ENCODE measurements around the gene MAS1. TPM values are rescaled to one million over a fixed set of nuclear protein-coding genes. Genes with fewer than 3 reads are reported as not detected.

The MAS1 gene
- polyA plus RNA-seq, 1 donor = 0.01 TPM

- H3K4me1 ChIP-seq (ENCODE audit: control insufficient read depth, insufficient read depth, low read length) = no peaks in the 10 kb centered on the region
- H3K27me3 ChIP-seq (ENCODE audit: control insufficient read depth, insufficient read depth, low read length) = peaks cover 2% of the 10 kb centered on the region
- H3K9me3 ChIP-seq (ENCODE audit: control insufficient read depth, low read depth, low read length) = no peaks in the 10 kb centered on the region
- no peaks in the 10 kb centered on the region for H3K36me3 ChIP-seq (ENCODE audit: control insufficient read depth, insufficient read depth, low read length)
- no peak for DNase-seq
- no peak overlapping the region for H3K27ac ChIP-seq (ENCODE audit: low read length)
- no peak overlapping the region for H3K4me3 ChIP-seq (ENCODE audit: low read length)
- 70% methylated on average over 2 of the region's 11 CpGs for WGBS (ENCODE audit: insufficient coverage, low lambda C conversion rate)
Measured at GRCh38 chr6:159879856-159880255, 10.9 kb upstream of the MAS1 start.

GRCh38 chr6:159880412-159880975 is 10.3 kb upstream of the MAS1 start:
- WGBS (ENCODE audit: insufficient coverage, low lambda C conversion rate) = 80% methylated on average over 1 of the region's 6 CpGs
- Histone ChIP-seq H3K27ac (ENCODE audit: low read length) (no peak overlapping the region), H3K27me3 (ENCODE audit: control insufficient read depth, insufficient read depth, low read length) (peaks cover 2% of the 10 kb centered on the region), H3K36me3 (ENCODE audit: control insufficient read depth, insufficient read depth, low read length) (no peaks in the 10 kb centered on the region), H3K4me3 (ENCODE audit: low read length) (no peak overlapping the region), H3K4me1 (ENCODE audit: control insufficient read depth, insufficient read depth, low read length) (no peaks in the 10 kb centered on the region), H3K9me3 (ENCODE audit: control insufficient read depth, low read depth, low read length) (no peaks in the 10 kb centered on the region)
- no peak for DNase-seq

GRCh38 chr6:159884720-159885119 is 6.1 kb upstream of the MAS1 start:
- no peak for DNase-seq
- WGBS (ENCODE audit: insufficient coverage, low lambda C conversion rate) = 100% methylated on average over 1 of the region's 4 CpGs
- Histone ChIP-seq H3K27me3 (ENCODE audit: control insufficient read depth, insufficient read depth, low read length) (peaks cover 35% of the 10 kb centered on the region), H3K36me3 (ENCODE audit: control insufficient read depth, insufficient read depth, low read length) (no peaks in the 10 kb centered on the region), H3K27ac (ENCODE audit: low read length) (no peak overlapping the region), H3K9me3 (ENCODE audit: control insufficient read depth, low read depth, low read length) (no peaks in the 10 kb centered on the region), H3K4me3 (ENCODE audit: low read length) (no peak overlapping the region), H3K4me1 (ENCODE audit: control insufficient read depth, insufficient read depth, low read length) (no peaks in the 10 kb centered on the region)

- H3K27me3 ChIP-seq (ENCODE audit: control insufficient read depth, insufficient read depth, low read length) = peaks cover 48% of the 10 kb centered on the region
- H3K36me3 ChIP-seq (ENCODE audit: control insufficient read depth, insufficient read depth, low read length) = no peaks in the 10 kb centered on the region
- no peak overlapping the region for H3K4me3 ChIP-seq (ENCODE audit: low read length)
- no peaks in the 10 kb centered on the region for H3K4me1 ChIP-seq (ENCODE audit: control insufficient read depth, insufficient read depth, low read length)
- no peak for DNase-seq
- no peak overlapping the region for H3K27ac ChIP-seq (ENCODE audit: low read length)
- WGBS (ENCODE audit: insufficient coverage, low lambda C conversion rate) = 88% methylated on average over 2 of the region's 3 CpGs
- H3K9me3 ChIP-seq (ENCODE audit: control insufficient read depth, low read depth, low read length) = no peaks in the 10 kb centered on the region
Measured at GRCh38 chr6:159886270-159886669, 4.5 kb upstream of the MAS1 start.

- no peak for DNase-seq
- WGBS (ENCODE audit: insufficient coverage, low lambda C conversion rate) = no CpG with 5 or more reads among the region's 7 CpGs
- Histone ChIP-seq H3K36me3 (ENCODE audit: control insufficient read depth, insufficient read depth, low read length) (no peaks in the 10 kb centered on the region), H3K27ac (ENCODE audit: low read length) (no peak overlapping the region), H3K4me3 (ENCODE audit: low read length) (no peak overlapping the region), H3K9me3 (ENCODE audit: control insufficient read depth, low read depth, low read length) (no peaks in the 10 kb centered on the region), H3K4me1 (ENCODE audit: control insufficient read depth, insufficient read depth, low read length) (no peaks in the 10 kb centered on the region), H3K27me3 (ENCODE audit: control insufficient read depth, insufficient read depth, low read length) (peaks cover 54% of the 10 kb centered on the region)
Measured at GRCh38 chr6:159887146-159887545, 3.6 kb upstream of the MAS1 start.

- WGBS (ENCODE audit: insufficient coverage, low lambda C conversion rate) = no CpG with 5 or more reads among the region's 6 CpGs
- Histone ChIP-seq H3K4me1 (ENCODE audit: control insufficient read depth, insufficient read depth, low read length) (no peaks in the 10 kb centered on the region), H3K27ac (ENCODE audit: low read length) (no peak overlapping the region), H3K36me3 (ENCODE audit: control insufficient read depth, insufficient read depth, low read length) (no peaks in the 10 kb centered on the region), H3K27me3 (ENCODE audit: control insufficient read depth, insufficient read depth, low read length) (peaks cover 57% of the 10 kb centered on the region), H3K4me3 (ENCODE audit: low read length) (no peak overlapping the region), H3K9me3 (ENCODE audit: control insufficient read depth, low read depth, low read length) (no peaks in the 10 kb centered on the region)
- DNase-seq = no peak
Measured at GRCh38 chr6:159887761-159888160, 3.0 kb upstream of the MAS1 start.

- Histone ChIP-seq H3K4me3 (ENCODE audit: low read length) (no peak overlapping the region), H3K27me3 (ENCODE audit: control insufficient read depth, insufficient read depth, low read length) (peaks cover 65% of the 10 kb centered on the region), H3K4me1 (ENCODE audit: control insufficient read depth, insufficient read depth, low read length) (no peaks in the 10 kb centered on the region), H3K9me3 (ENCODE audit: control insufficient read depth, low read depth, low read length) (no peaks in the 10 kb centered on the region), H3K36me3 (ENCODE audit: control insufficient read depth, insufficient read depth, low read length) (no peaks in the 10 kb centered on the region), H3K27ac (ENCODE audit: low read length) (no peak overlapping the region)
- 60% methylated on average over 2 of the region's 7 CpGs for WGBS (ENCODE audit: insufficient coverage, low lambda C conversion rate)
- no peak for DNase-seq
Measured at GRCh38 chr6:159890201-159890600, 587 bp upstream of the MAS1 start.

- no peak for DNase-seq
- Histone ChIP-seq H3K9me3 (ENCODE audit: control insufficient read depth, low read depth, low read length) (no peaks in the 10 kb centered on the region), H3K36me3 (ENCODE audit: control insufficient read depth, insufficient read depth, low read length) (no peaks in the 10 kb centered on the region), H3K27ac (ENCODE audit: low read length) (no peak overlapping the region), H3K4me3 (ENCODE audit: low read length) (no peak overlapping the region), H3K4me1 (ENCODE audit: control insufficient read depth, insufficient read depth, low read length) (no peaks in the 10 kb centered on the region), H3K27me3 (ENCODE audit: control insufficient read depth, insufficient read depth, low read length) (peaks cover 58% of the 10 kb centered on the region)
- no CpG with 5 or more reads among the region's 4 CpGs for WGBS (ENCODE audit: insufficient coverage, low lambda C conversion rate)
Measured at GRCh38 chr6:159892053-159892452, 1.3 kb downstream of the MAS1 start.

GRCh38 chr6:159893064-159893463 is 2.3 kb downstream of the MAS1 start:
- no peak overlapping the region for H3K27ac ChIP-seq (ENCODE audit: low read length)
- no peaks in the 10 kb centered on the region for H3K36me3 ChIP-seq (ENCODE audit: control insufficient read depth, insufficient read depth, low read length)
- H3K4me1 ChIP-seq (ENCODE audit: control insufficient read depth, insufficient read depth, low read length) = no peaks in the 10 kb centered on the region
- WGBS (ENCODE audit: insufficient coverage, low lambda C conversion rate) = no CpG with 5 or more reads among the region's 3 CpGs
- DNase-seq = no peak
- H3K27me3 ChIP-seq (ENCODE audit: control insufficient read depth, insufficient read depth, low read length) = peaks cover 48% of the 10 kb centered on the region
- no peak overlapping the region for H3K4me3 ChIP-seq (ENCODE audit: low read length)
- no peaks in the 10 kb centered on the region for H3K9me3 ChIP-seq (ENCODE audit: control insufficient read depth, low read depth, low read length)

GRCh38 chr6:159894991-159895390 is 4.2 kb downstream of the MAS1 start:
- no peaks in the 10 kb centered on the region for H3K9me3 ChIP-seq (ENCODE audit: control insufficient read depth, low read depth, low read length)
- H3K4me3 ChIP-seq (ENCODE audit: low read length) = no peak overlapping the region
- H3K36me3 ChIP-seq (ENCODE audit: control insufficient read depth, insufficient read depth, low read length) = no peaks in the 10 kb centered on the region
- no peaks in the 10 kb centered on the region for H3K4me1 ChIP-seq (ENCODE audit: control insufficient read depth, insufficient read depth, low read length)
- no peak overlapping the region for H3K27ac ChIP-seq (ENCODE audit: low read length)
- H3K27me3 ChIP-seq (ENCODE audit: control insufficient read depth, insufficient read depth, low read length) = peaks cover 29% of the 10 kb centered on the region
- 70% methylated on average over 2 of the region's 4 CpGs for WGBS (ENCODE audit: insufficient coverage, low lambda C conversion rate)
- no peak for DNase-seq

- no peak overlapping the region for H3K27ac ChIP-seq (ENCODE audit: low read length)
- peaks cover 12% of the 10 kb centered on the region for H3K27me3 ChIP-seq (ENCODE audit: control insufficient read depth, insufficient read depth, low read length)
- no peak overlapping the region for H3K4me3 ChIP-seq (ENCODE audit: low read length)
- no peaks in the 10 kb centered on the region for H3K4me1 ChIP-seq (ENCODE audit: control insufficient read depth, insufficient read depth, low read length)
- no peaks in the 10 kb centered on the region for H3K36me3 ChIP-seq (ENCODE audit: control insufficient read depth, insufficient read depth, low read length)
- WGBS (ENCODE audit: insufficient coverage, low lambda C conversion rate) = 100% methylated on average over 1 of the region's 4 CpGs
- no peaks in the 10 kb centered on the region for H3K9me3 ChIP-seq (ENCODE audit: control insufficient read depth, low read depth, low read length)
- DNase-seq = no peak
Measured at GRCh38 chr6:159897603-159898002, 6.8 kb downstream of the MAS1 start.

Measured in large intestine (tissue), 3 donors.